Erythroblast (primary cell): Measurements from ENCODE around the gene KRI1.

ENCODE experiments used
- GATA1 ChIP-seq: IDR thresholded peaks from 2 replicates; pipeline ENCODE4 v1.6.1; 2011; ENCODE audit warnings: low read depth, mild to moderate bottlenecking, control low read depth, low read length, moderate library complexity
- POLR2A ChIP-seq: IDR thresholded peaks from 2 replicates; pipeline ENCODE4 v1.6.1; 2011; ENCODE audit warnings: mild to moderate bottlenecking, low read length

- no peak for TF ChIP-seq POLR2A
- TF ChIP-seq GATA1, result no peak
These were observed 523 bp upstream of the KRI1 start for GRCh38 chr19:10566408-10566657.
